Smooth muscle cell of the brain vasculature (primary cell): ENCODE measurements around the gene SLCO2B1.
"Not testable (repeated sequence)": the region's sequence is repeated elsewhere in the genome, so short reads cannot be mapped to it uniquely, and the experiment has no call there.

ENCODE experiments used
- DNase-seq: peaks from one replicate; pipeline ENCODE4 v3.0.0-alpha.2; 2012; ENCODE audit warnings: low read depth, low spot score

Gene SLCO2B1

GRCh38 chr11:75150879-75151278, at the start of gene SLCO2B1:
TSS of gene SLCO2B1 (plus strand) at chr11:75151107. CDS start at chr11:75151382, 275 bp downstream.
- no peak for DNase-seq

GRCh38 chr11:75101424-75102128, 49.3 kb upstream of the SLCO2B1 start:
- DNase-seq: no peak

GRCh38 chr11:75103380-75104026, 47.4 kb upstream of the SLCO2B1 start:
- no peak for DNase-seq

GRCh38 chr11:75105462-75105925, 45.4 kb upstream of the SLCO2B1 start:
- DNase-seq: no peak

- DNase-seq: not testable (repeated sequence)
Observed at GRCh38 chr11:75105967-75106681, 44.8 kb upstream of the SLCO2B1 start.

- DNase-seq: no peak
Observed at GRCh38 chr11:75107187-75107586, 43.7 kb upstream of the SLCO2B1 start.

GRCh38 chr11:75112200-75112599, 38.7 kb upstream of the SLCO2B1 start:
- no peak for DNase-seq

- no peak for DNase-seq
Observed at GRCh38 chr11:75113030-75113429, 37.9 kb upstream of the SLCO2B1 start.

GRCh38 chr11:75114465-75114864, 36.4 kb upstream of the SLCO2B1 start:
- DNase-seq: no peak

GRCh38 chr11:75118577-75118976, 32.3 kb upstream of the SLCO2B1 start:
- DNase-seq: no peak

GRCh38 chr11:75126564-75126963, 24.3 kb upstream of the SLCO2B1 start:
- DNase-seq: no peak

- DNase-seq: no peak
Observed at GRCh38 chr11:75132080-75132479, 18.8 kb upstream of the SLCO2B1 start.

- DNase-seq: no peak
Observed at GRCh38 chr11:75133976-75134375, 16.9 kb upstream of the SLCO2B1 start.

GRCh38 chr11:75135021-75135650, 15.8 kb upstream of the SLCO2B1 start:
- no peak for DNase-seq

GRCh38 chr11:75135651-75136050, 15.3 kb upstream of the SLCO2B1 start:
- no peak for DNase-seq

- DNase-seq: peak; percentile 13
Observed at GRCh38 chr11:75140269-75141138, 10.4 kb upstream of the SLCO2B1 start.

GRCh38 chr11:75141166-75141565, 9.7 kb upstream of the SLCO2B1 start:
- DNase-seq: no peak

- peak; percentile 75 for DNase-seq
Observed at GRCh38 chr11:75142714-75143419, 8.0 kb upstream of the SLCO2B1 start.

- no peak for DNase-seq
Observed at GRCh38 chr11:75143420-75143731, 7.5 kb upstream of the SLCO2B1 start.

- no peak for DNase-seq
Observed at GRCh38 chr11:75144716-75145014, 6.2 kb upstream of the SLCO2B1 start.
